GM18498 (cell line): ENCODE measurements around the gene COL11A2.

ENCODE experiments used
- ATAC-seq: cut with Tn5 transposase; IDR thresholded peaks from one replicate; pipeline ENCODE4 v1.9.1; 2021; ENCODE audit warnings: mild to moderate bottlenecking, moderate library complexity; ENCODE audit not compliant: unreplicated experiment

COL11A2 gene

GRCh38 chr6:33172688-33173534 lies 19.4 kb downstream of the COL11A2 start:
- no peak for ATAC-seq

- ATAC-seq = no peak
Measured at GRCh38 chr6:33171880-33172687, 20.2 kb downstream of the COL11A2 start.

- ATAC-seq = no peak
Measured at GRCh38 chr6:33171016-33171879, 21.0 kb downstream of the COL11A2 start.

- no peak for ATAC-seq
Measured at GRCh38 chr6:33170176-33171015, 21.9 kb downstream of the COL11A2 start.

GRCh38 chr6:33169291-33170175 lies 22.7 kb downstream of the COL11A2 start:
- ATAC-seq = no peak

GRCh38 chr6:33168639-33169038 lies 23.6 kb downstream of the COL11A2 start:
- ATAC-seq = no peak

- no peak for ATAC-seq
Measured at GRCh38 chr6:33168284-33168601, 24.0 kb downstream of the COL11A2 start.

GRCh38 chr6:33167374-33168283 lies 24.6 kb downstream of the COL11A2 start:
- no peak for ATAC-seq

- ATAC-seq = no peak
Measured at GRCh38 chr6:33166811-33167210, 25.5 kb downstream of the COL11A2 start.

- ATAC-seq = no peak
Measured at GRCh38 chr6:33166363-33166762, 25.9 kb downstream of the COL11A2 start.

GRCh38 chr6:33165581-33166258 lies 26.5 kb downstream of the COL11A2 start:
- no peak for ATAC-seq

GRCh38 chr6:33164665-33165373 lies 27.4 kb downstream of the COL11A2 start:
- ATAC-seq = no peak

GRCh38 chr6:33164176-33164575 lies 28.1 kb downstream of the COL11A2 start:
- ATAC-seq = no peak

GRCh38 chr6:33163540-33163939 lies 28.7 kb downstream of the COL11A2 start:
- ATAC-seq = no peak

GRCh38 chr6:33161354-33162331 lies 30.6 kb downstream of the COL11A2 start:
- peak; percentile 69 for ATAC-seq
